HL-60/S4 (cell line): ENCODE data around the gene CYLD.

ENCODE experiments used
- in situ Hi-C: fragments of 300-500 bp; cut with MboI; formaldehyde crosslinking; loops from 2 replicates; pipeline ENCODE4 v1.14.3; 2022; ENCODE audit warnings: low sequenced_read_pairs

The CYLD gene

GRCh38 chr16:50711040-50711439, 30.8 kb upstream of the CYLD start:
- in situ Hi-C loops: no loop called here

- in situ Hi-C loops: no loop called here
Measured at GRCh38 chr16:50711862-50712559, 29.9 kb upstream of the CYLD start.

- in situ Hi-C loops: no loop called here
Measured at GRCh38 chr16:50712560-50712898, 29.4 kb upstream of the CYLD start.

- in situ Hi-C loops: no loop called here
Measured at GRCh38 chr16:50712956-50713355, 28.9 kb upstream of the CYLD start.

- in situ Hi-C loops: no loop called here
Measured at GRCh38 chr16:50717091-50717490, 24.8 kb upstream of the CYLD start.

GRCh38 chr16:50717494-50717893, 24.4 kb upstream of the CYLD start:
- in situ Hi-C loops: no loop called here

GRCh38 chr16:50718061-50718760, 23.7 kb upstream of the CYLD start:
- in situ Hi-C loops: no loop called here

- in situ Hi-C loops: no loop called here
Measured at GRCh38 chr16:50718761-50719400, 23.0 kb upstream of the CYLD start.

- in situ Hi-C loops: no loop called here
Measured at GRCh38 chr16:50719401-50720337, 22.2 kb upstream of the CYLD start.

GRCh38 chr16:50721549-50722404, 20.1 kb upstream of the CYLD start:
- in situ Hi-C loops: no loop called here

GRCh38 chr16:50722405-50722737, 19.5 kb upstream of the CYLD start:
- in situ Hi-C loops: no loop called here

- in situ Hi-C loops: no loop called here
Measured at GRCh38 chr16:50722960-50723359, 18.9 kb upstream of the CYLD start.

GRCh38 chr16:50724306-50724705, 17.6 kb upstream of the CYLD start:
- in situ Hi-C loops: no loop called here

- in situ Hi-C loops: no loop called here
Measured at GRCh38 chr16:50731130-50731988, 10.5 kb upstream of the CYLD start.

GRCh38 chr16:50731989-50732832, 9.7 kb upstream of the CYLD start:
- in situ Hi-C loops: no loop called here

GRCh38 chr16:50733468-50733867, 8.4 kb upstream of the CYLD start:
- in situ Hi-C loops: no loop called here

- in situ Hi-C loops: no loop called here
Measured at GRCh38 chr16:50735629-50736122, 6.2 kb upstream of the CYLD start.

- in situ Hi-C loops: no loop called here
Measured at GRCh38 chr16:50736448-50736847, 5.4 kb upstream of the CYLD start.
